Sigmoid colon (tissue), 4 donors: ENCODE data around the gene DOCK11.

Experiments
- CTCF ChIP-seq, 4 experiments: fragments of 450-650 bp in 3 of 4; fragments of 200-600 bp in 1 of 4; IDR thresholded peaks; one replicate each; pipeline ENCODE4 v1.5.1; 2016 to 2019; ENCODE audit warnings: antibody characterized with exemption in 4 of 4, mild to moderate bottlenecking in 3 of 4, moderate library complexity in 2 of 4
- EP300 ChIP-seq, 4 donors: sonication (generic); formaldehyde crosslinking; IDR thresholded peaks; one replicate each; pipeline ENCODE4 v1.6.1; 2017; ENCODE audit warnings: antibody characterized with exemption in 4 of 4
- POLR2A ChIP-seq, 2 donors: fragments of 450-650 bp; IDR thresholded peaks; one replicate each; pipeline ENCODE4 v1.6.1; 2016; ENCODE audit warnings: antibody characterized with exemption in 2 of 2, mild to moderate bottlenecking in 2 of 2, moderate library complexity in 2 of 2
- POLR2AphosphoS5 ChIP-seq, 4 donors: sonication (generic); formaldehyde crosslinking; IDR thresholded peaks; one replicate each; pipeline ENCODE4 v1.6.1; 2017; ENCODE audit warnings: antibody characterized with exemption in 4 of 4

- TF ChIP-seq CTCF (IDR thresholded peaks at IDR 0.05) (no peak), POLR2A (IDR thresholded peaks at IDR 0.05) (no peak), POLR2AphosphoS5 (IDR thresholded peaks at IDR 0.05) (no peak), EP300 (IDR thresholded peaks at IDR 0.05) (no peak)
Measured at GRCh38 chrX:118496763-118497079, 1.1 kb downstream of the DOCK11 start.
